Measurements from ENCODE around the gene RNASE8. TPM values are rescaled to one million over a fixed set of nuclear protein-coding genes. Genes with fewer than 3 reads are reported as not detected.
A peak's percentile ranks its signal among the peaks of the same experiment; 100 is the strongest.

The RNASE8 gene
- total and polyA plus RNA-seq, 7 donors = not detected

DNA sequence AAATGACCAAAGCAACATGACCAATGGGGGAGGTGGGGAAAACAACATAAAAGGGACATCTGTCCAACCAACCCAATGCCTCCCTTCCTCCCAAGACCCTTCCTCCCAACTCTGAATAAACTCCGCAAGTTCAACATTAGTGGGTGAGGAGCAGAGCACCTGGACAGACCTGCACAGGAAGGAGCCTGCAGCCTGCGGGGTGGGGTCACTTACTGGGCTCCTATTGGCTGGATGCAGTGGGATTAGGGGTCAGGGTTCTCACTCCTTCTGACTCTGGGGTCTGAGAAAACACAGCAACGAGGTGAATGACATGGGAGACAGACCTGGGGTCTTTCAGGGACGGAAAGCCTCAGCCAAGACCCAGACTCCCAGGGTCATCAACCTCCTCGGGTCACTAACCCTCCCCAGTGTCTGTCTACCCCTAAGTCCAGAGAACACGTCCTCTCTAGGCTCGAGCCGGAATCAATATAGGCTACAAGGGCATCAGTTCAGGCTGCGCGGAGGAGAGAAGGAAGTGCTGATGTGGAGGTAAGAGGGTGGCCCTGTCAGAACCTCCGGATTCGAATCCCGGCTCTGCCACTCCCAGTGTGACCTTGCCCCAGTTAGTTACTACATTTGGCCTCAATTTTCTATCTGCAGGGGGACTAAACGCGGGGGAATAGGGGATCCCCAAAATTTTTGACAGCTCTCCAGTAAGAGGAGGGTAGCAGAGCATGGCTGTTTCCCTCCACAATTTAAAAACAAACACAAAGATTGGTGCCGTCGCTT is 33.6 kb upstream of the RNASE8 start:
- DNase-seq = no peak
- H3K27ac ChIP-seq = peak overlapping the region; percentile 93 to 95 (median 93)
- WGBS, 2 donors = 6 to 22% methylated on average over 17 of the region's 17 CpGs
- TF ChIP-seq EP300 (IDR thresholded peaks at IDR 0.05) (no peak), POLR2AphosphoS5 (IDR thresholded peaks at IDR 0.05) (no peak), POLR2A (IDR thresholded peaks at IDR 0.05) (no peak)
- TF ChIP-seq, protein P1, sequence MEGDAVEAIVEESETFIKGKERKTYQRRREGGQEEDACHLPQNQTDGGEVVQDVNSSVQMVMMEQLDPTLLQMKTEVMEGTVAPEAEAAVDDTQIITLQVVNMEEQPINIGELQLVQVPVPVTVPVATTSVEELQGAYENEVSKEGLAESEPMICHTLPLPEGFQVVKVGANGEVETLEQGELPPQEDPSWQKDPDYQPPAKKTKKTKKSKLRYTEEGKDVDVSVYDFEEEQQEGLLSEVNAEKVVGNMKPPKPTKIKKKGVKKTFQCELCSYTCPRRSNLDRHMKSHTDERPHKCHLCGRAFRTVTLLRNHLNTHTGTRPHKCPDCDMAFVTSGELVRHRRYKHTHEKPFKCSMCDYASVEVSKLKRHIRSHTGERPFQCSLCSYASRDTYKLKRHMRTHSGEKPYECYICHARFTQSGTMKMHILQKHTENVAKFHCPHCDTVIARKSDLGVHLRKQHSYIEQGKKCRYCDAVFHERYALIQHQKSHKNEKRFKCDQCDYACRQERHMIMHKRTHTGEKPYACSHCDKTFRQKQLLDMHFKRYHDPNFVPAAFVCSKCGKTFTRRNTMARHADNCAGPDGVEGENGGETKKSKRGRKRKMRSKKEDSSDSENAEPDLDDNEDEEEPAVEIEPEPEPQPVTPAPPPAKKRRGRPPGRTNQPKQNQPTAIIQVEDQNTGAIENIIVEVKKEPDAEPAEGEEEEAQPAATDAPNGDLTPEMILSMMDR (IDR thresholded peaks at IDR 0.05) = no peak
- H3K36me3 ChIP-seq = peaks cover 14 to 38% (median 22%) of the 10 kb centered on the region in 4 donors
- no peaks in the 10 kb centered on the region for H3K9me3 ChIP-seq
- intact Hi-C loops (cut with DNase I) = loop anchor here (2.0 kb wide), 2 partner anchors 15 to 47 kb away; partner anchors contain the start of gene ARHGEF40
- H3K4me1 ChIP-seq = peaks cover 0 to 43% (median 35%) of the 10 kb centered on the region in 4 donors
- no peaks in the 10 kb centered on the region for H3K27me3 ChIP-seq
- peak overlapping the region; percentile 84 to 96 (median 88) for H3K4me3 ChIP-seq

DNA sequence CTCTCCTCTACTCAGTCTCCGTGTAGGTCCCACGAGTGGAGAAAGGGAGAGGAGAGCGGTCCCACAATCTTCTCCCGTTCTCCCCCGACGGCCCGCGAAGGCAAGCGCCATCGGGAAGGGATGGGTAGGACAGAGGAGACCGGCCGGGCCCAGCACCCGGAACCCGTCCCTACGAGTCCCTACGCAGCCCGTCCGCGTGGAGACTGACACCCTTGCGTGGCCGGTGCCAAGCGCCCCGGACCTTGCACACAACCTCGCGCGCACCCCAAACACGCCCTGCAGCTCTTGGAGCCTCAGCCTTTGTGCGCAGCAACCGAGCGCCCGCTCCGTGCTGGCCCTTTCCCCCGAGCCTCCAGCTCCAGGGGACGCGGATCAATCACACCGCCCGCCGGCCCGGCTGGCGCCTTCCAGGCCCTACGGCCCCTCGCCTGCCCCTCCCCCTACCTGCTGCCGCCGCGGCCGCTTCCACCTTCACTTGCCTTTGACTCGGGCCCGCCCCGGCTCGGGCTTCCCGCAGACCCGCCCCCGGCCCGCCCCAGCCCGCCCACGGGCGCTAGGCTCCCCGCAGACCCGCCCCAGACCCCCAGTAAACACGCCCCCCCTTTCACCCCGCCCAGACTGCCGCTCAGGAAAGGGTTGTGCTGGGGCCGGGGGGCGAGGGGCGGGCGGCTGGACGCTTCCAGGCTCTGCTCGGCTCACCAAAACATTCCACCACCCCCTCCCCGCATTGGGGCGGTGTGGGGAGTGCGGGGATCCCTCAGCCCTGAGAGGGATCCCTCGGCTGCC is 32.8 kb upstream of the RNASE8 start, which contains the start of gene NDRG2:
Gene NDRG2 (minus strand): TSS at position 477 of the 786 bp plus-strand sequence. CDS start 1,746 bp downstream, outside the sequence.
- DNase-seq = peak; percentile 94

DNA sequence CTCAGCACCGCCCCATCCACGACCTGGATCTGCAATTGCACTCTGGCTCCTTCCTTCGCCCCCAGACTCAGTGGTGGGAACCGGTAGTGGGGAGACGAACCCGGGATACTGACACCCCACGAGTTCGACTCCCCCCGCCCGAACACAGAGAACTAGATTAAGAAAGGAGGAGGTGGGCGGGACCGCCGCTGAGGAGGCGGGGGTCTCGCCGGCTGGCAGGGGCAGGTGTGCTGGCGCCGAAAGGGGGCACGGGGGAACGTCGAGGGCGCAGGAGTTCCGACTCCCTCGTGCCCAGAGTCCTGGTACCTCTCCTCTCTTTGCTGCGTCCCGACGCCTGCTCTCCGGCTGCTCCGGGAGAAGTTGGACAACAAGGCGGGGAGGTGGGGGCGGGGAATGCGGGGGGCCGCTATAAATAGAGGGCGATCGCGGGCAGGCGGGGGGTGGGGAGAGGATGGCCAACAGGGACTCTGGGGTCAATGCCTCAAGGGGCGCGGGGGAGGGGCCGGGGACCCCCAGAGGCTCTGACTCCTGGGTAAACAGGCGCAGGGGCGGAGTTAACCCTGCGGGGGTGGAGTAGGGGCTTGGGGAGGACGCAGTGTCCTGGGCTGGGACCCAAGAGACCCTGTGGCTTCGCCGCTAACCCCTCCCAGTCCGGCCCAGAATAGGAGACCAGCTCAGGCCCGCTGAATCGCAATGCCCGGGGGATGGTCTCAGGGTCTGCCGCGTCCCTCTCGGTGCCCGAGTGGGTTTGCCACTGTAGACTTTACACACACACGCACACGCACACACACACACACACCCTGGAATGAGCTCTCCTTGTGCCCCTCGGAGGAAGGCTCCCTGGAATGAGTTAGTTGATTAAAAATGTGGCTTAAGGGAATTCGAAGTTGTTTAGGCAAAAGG is 32.0 kb upstream of the RNASE8 start:
- intact Hi-C loops (cut with DNase I) = loop anchor here (2.0 kb wide), 2 partner anchors 13 to 45 kb away; partner anchors contain the start of gene ARHGEF40

More for the DNA sequence above, 32.8 kb upstream of the RNASE8 start, which contains the start of gene NDRG2:
- Histone ChIP-seq H3K36me3 (peaks cover 12 to 30% (median 16%) of the 10 kb centered on the region in 4 donors), H3K9me3 (no peaks in the 10 kb centered on the region), H3K27ac (peak within 1 kb of the TSS; percentile 93 to 95 (median 93)), H3K4me1 (peaks cover 0 to 43% (median 35%) of the 10 kb centered on the region in 4 donors), H3K4me3 (peak within 1 kb of the TSS; percentile 84 to 96 (median 88)), H3K27me3 (no peaks in the 10 kb centered on the region)
- TF ChIP-seq, protein P1 (IDR thresholded peaks at IDR 0.05) = no peak
- peak in 3 of 4 donors; percentile 65 to 79 (median 79) for TF ChIP-seq POLR2AphosphoS5 (IDR thresholded peaks at IDR 0.05)
- peak in 1 of 2 donors; percentile 35 for TF ChIP-seq POLR2A (IDR thresholded peaks at IDR 0.05)
- 1% methylated on average over 72 of the region's 72 CpGs for WGBS, 2 donors
- intact Hi-C loops (cut with DNase I) = loop anchor here (2.0 kb wide), 2 partner anchors 14 to 46 kb away; partner anchors contain the start of gene ARHGEF40

More for the DNA sequence above, 32.0 kb upstream of the RNASE8 start:
- peaks cover 0 to 43% (median 35%) of the 10 kb centered on the region in 4 donors for H3K4me1 ChIP-seq
- H3K36me3 ChIP-seq = peaks cover 4 to 22% (median 13%) of the 10 kb centered on the region in 4 donors
- H3K27ac ChIP-seq = peak overlapping the region; percentile 93 to 95 (median 93)
- no peaks in the 10 kb centered on the region for H3K27me3 ChIP-seq
- H3K9me3 ChIP-seq = no peaks in the 10 kb centered on the region
- peak overlapping the region; percentile 84 to 96 (median 88) for H3K4me3 ChIP-seq
- peak in 1 of 2 donors; percentile 16 for TF ChIP-seq POLR2A (IDR thresholded peaks at IDR 0.05)
- TF ChIP-seq EP300 (IDR thresholded peaks at IDR 0.05) = peak in 2 of 4 donors; percentile 12 to 33
- TF ChIP-seq, protein P1 (IDR thresholded peaks at IDR 0.05) = peak in 1 of 4 experiments; percentile 17
- TF ChIP-seq POLR2AphosphoS5 (IDR thresholded peaks at IDR 0.05) = peak in 3 of 4 donors; percentile 19 to 48 (median 38)
- peak; percentile 96 for DNase-seq
- 14 to 19% methylated on average over 58 of the region's 58 CpGs for WGBS, 2 donors

All from sigmoid colon (tissue), 7 donors.